Activated naive CD4-positive, alpha-beta T cell treated with anti-CD3 and anti-CD28 coated beads for 36 hours (primary cell): ENCODE data around the gene CHST12. TPM values are rescaled to one million over a fixed set of nuclear protein-coding genes. Genes with fewer than 3 reads are reported as not detected.

ENCODE experiments used
- CTCF ChIA-PET: fragments of 350-600 bp; sonication (Branson Sonifier 250); formaldehyde crosslinking; loops from one replicate; lab custom pipeline; 2021; ENCODE audit warnings: antibody characterized with exemption; lab: Charles Lee
- DNase-seq: peaks from one replicate; pipeline ENCODE4 v3.0.0-alpha.2; 2020
- H3K27ac Mint-ChIP-seq: one replicate; pipeline ENCODE4 v1.8.0; 2021; ENCODE audit warnings: mild to moderate bottlenecking, mixed read lengths
- H3K27me3 Mint-ChIP-seq: one replicate; pipeline ENCODE4 v1.8.0; 2021; ENCODE audit warnings: low read depth, mixed read lengths
- H3K36me3 Mint-ChIP-seq: one replicate; pipeline ENCODE4 v1.8.0; 2021; ENCODE audit warnings: low read depth, mixed read lengths
- H3K4me1 Mint-ChIP-seq: one replicate; pipeline ENCODE4 v1.8.0; 2021; ENCODE audit warnings: low read depth, mixed read lengths
- H3K4me3 Mint-ChIP-seq: one replicate; pipeline ENCODE4 v1.8.0; 2021; ENCODE audit warnings: mild to moderate bottlenecking, moderate library complexity, mixed read lengths
- H3K9me3 Mint-ChIP-seq: one replicate; pipeline ENCODE4 v1.8.0; 2021; ENCODE audit warnings: mixed read lengths
- intact Hi-C: fragments of 100-400 bp; cut with micrococcal nuclease; formaldehyde crosslinking; loops from one replicate; pipeline ENCODE4 v1.15.1; 2023
- total RNA-seq, 2 experiments: library from RNA; stranded (reverse); gene quantifications; one replicate each; pipeline ENCODE4 v1.2.3, GENCODE V29; 2021

CHST12 gene
- total RNA-seq, 2 experiments from 2014 or later = 0.62 to 0.64 TPM

DNA sequence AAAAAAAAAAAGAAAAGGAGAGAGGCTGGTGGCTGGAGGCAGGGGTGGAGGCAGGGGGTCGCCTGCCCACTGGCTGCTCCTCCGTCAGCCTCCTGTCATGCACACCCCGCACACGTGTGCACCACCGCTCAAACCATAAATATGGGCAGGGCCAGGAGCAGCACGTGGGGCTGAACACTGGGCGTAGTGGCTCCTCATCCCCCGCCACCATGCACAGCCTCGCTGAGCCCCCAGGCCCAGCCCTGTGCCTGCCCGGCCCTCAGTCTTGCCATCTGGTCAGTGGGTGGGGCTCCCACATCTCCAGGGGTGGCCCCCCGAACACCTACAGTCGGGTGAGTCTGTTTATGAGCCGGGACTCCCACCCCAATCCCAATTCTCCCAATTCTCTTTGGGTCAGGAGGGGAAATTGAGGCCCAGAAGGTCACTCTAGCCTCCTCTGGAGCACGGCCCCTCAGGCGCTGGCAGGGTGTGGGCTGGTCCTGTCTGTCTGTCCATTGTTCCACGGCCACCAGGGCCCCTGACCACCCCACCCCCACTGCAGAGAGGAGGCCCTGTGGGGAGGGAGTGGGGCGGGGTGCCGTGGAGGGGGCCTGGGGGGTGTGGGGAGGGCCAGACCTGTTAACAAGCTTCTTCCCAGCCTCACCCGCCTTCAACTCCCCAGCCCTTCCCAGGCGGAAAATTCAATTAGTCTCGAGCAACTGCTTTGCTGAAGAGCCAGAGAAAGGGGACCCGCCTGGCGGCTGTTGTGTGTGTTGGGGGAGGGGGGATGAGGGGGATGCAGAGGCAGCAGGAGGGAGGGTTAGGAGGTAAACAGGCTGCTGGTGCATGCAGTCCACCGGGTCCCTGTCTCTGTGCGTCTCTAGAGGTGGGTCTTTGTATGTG lies 92.2 kb downstream of the CHST12 start:
- Mint-ChIP-seq H3K27ac (no peak overlapping the region), H3K36me3 (no peaks in the 10 kb centered on the region), H3K4me3 (no peak overlapping the region), H3K4me1 (peaks cover 4% of the 10 kb centered on the region), H3K27me3 (peaks cover 5% of the 10 kb centered on the region), H3K9me3 (no peaks in the 10 kb centered on the region)
- intact Hi-C loops = no loop called here
- DNase-seq = no peak
- CTCF ChIA-PET = no interaction called here

- Mint-ChIP-seq H3K9me3 (no peaks in the 10 kb centered on the region), H3K36me3 (no peaks in the 10 kb centered on the region), H3K27me3 (peaks cover 5% of the 10 kb centered on the region), H3K4me3 (no peak overlapping the region), H3K4me1 (peaks cover 4% of the 10 kb centered on the region), H3K27ac (no peak overlapping the region)
- no peak for DNase-seq
- intact Hi-C loops = no loop called here
- CTCF ChIA-PET = no interaction called here
Observed at GRCh38 chr7:2496375-2496774, 93.0 kb downstream of the CHST12 start.

DNA sequence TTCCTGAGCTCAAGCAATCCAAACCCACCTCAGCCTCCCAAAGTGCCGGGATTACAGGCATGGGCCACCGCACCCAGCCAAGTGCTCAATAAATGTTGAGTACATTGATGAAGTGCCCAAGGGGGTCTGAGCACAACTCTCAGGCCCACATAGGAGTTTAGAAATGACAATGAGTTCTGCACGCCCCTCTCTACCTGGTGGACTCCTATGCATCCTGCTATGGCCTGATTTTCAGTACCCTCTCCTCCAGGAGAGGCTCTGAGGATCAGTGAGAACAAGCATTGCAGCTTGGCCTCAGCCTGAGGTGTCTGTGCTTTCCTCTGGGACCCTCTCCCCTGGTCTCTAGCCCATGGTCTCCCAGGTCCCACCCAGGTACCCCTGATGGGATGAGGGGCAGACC lies 93.7 kb downstream of the CHST12 start:
- no peak overlapping the region for H3K27ac Mint-ChIP-seq

DNA sequence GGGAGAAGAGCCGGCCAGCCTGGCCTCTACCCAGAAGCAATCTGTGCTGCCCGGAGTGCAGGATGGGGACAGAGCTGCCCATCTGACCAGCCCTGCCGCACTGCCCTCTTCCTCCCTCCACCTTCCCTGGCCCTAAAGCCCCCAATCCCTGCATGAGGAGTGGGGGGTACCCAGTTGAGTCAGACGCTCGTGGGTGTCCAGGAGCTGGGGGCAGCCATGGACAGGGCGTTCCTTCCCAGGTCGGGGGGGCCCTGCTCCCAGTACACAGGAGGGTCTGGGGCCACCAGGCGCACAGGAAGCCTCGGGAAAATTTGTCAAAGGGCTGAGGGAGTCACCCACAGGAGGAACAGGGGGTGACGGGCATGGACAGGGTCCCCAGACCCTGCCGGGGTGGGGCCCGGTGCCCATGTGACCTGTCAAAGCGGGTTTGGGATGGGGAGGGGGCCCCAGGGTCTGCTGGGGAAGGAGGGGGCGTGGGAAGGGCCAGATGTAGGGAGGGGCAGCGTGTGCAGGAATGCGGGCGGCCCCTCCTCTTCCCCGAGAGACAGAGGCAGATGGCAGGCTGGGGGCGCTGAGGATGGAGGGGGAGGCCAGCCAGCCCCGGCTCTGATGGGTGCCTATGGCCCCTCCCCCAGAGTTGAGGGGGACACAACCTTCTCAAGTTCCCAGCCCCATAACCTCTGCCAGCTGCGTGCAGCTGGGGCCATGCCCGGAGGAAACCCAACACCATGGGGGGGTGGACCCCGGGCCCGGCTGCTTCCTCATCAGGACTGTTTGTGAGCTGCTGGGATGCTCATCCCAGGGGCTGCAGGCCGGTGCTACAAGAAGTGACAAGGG lies 94.3 kb downstream of the CHST12 start:
- DNase-seq = no peak
- Mint-ChIP-seq H3K9me3 (no peaks in the 10 kb centered on the region), H3K27ac (no peak overlapping the region), H3K36me3 (no peaks in the 10 kb centered on the region), H3K27me3 (peaks cover 5% of the 10 kb centered on the region), H3K4me1 (peaks cover 4% of the 10 kb centered on the region), H3K4me3 (no peak overlapping the region)
- CTCF ChIA-PET = interaction anchor here (0.6 to 1.1 kb wide), 2 partner anchors 200 to 504 kb away, joined by 3 read pairs; no protein-coding TSS in a partner anchor
- intact Hi-C loops = no loop called here

More for the DNA sequence above, 93.7 kb downstream of the CHST12 start:
- no peak for DNase-seq
- no peaks in the 10 kb centered on the region for H3K9me3 Mint-ChIP-seq
- intact Hi-C loops = no loop called here
- H3K4me1 Mint-ChIP-seq = peaks cover 4% of the 10 kb centered on the region
- no peaks in the 10 kb centered on the region for H3K36me3 Mint-ChIP-seq
- no peak overlapping the region for H3K4me3 Mint-ChIP-seq
- peaks cover 5% of the 10 kb centered on the region for H3K27me3 Mint-ChIP-seq
- CTCF ChIA-PET = interaction anchor here (1.1 kb wide), 1 partner anchor 504 kb away, joined by 3 read pairs; no protein-coding TSS in a partner anchor

Other genes with a start within 250 kb of the CHST12 start
- 10 to 100 TPM; 37.5 to 40.2 TPM for gene MAD1L1, start 170.7 kb upstream of the CHST12 start, total RNA-seq
- gene MRM2, start 161.4 kb upstream of the CHST12 start, total RNA-seq = 10 to 100 TPM; 21.0 to 24.0 TPM
- 100 to 1,000 TPM; 115 to 118 TPM for gene NUDT1, start 161.4 kb upstream of the CHST12 start, total RNA-seq
- gene SNX8, start 89.2 kb upstream of the CHST12 start, total RNA-seq = 10 to 100 TPM; 28.7 to 29.6 TPM
- 100 to 1,000 TPM; 156 to 159 TPM for gene EIF3B, start 48.8 kb upstream of the CHST12 start, total RNA-seq
- not detected for gene GRIFIN, start 72.8 kb downstream of the CHST12 start, total RNA-seq
- 10 to 100 TPM; 19.7 to 22.7 TPM for gene LFNG, start 116.2 kb downstream of the CHST12 start, total RNA-seq
- 10 to 100 TPM; 26.8 to 27.3 TPM for gene BRAT1, start 151.9 kb downstream of the CHST12 start, total RNA-seq
- 1 to 10 TPM; 6.6 to 9.4 TPM for gene IQCE, start 155.4 kb downstream of the CHST12 start, total RNA-seq
- 10 to 100 TPM; 20.7 to 22.6 TPM for gene TTYH3, start 228.4 kb downstream of the CHST12 start, total RNA-seq